GM12865 (cell line): Measurements from ENCODE around the gene TSPYL2.
A peak's percentile ranks its signal among the peaks of the same experiment; 100 is the strongest.

ENCODE experiments used
- DNase-seq: peaks from one replicate; pipeline ENCODE4 v3.0.0; 2010; ENCODE audit warnings: low read depth
- H3K4me3 ChIP-seq: 2 replicates; pipeline ENCODE4 v1.5.1; 2011; ENCODE audit warnings: mild to moderate bottlenecking, low read depth, low read length, control low read depth
- CTCF ChIP-seq: IDR thresholded peaks from 2 replicates; pipeline ENCODE4 v1.5.1; 2011; ENCODE audit warnings: low read length, control low read depth, low read depth, inconsistent platforms; ENCODE audit not compliant: insufficient read depth; ENCODE audit errors: missing control alignments

Gene TSPYL2

DNA sequence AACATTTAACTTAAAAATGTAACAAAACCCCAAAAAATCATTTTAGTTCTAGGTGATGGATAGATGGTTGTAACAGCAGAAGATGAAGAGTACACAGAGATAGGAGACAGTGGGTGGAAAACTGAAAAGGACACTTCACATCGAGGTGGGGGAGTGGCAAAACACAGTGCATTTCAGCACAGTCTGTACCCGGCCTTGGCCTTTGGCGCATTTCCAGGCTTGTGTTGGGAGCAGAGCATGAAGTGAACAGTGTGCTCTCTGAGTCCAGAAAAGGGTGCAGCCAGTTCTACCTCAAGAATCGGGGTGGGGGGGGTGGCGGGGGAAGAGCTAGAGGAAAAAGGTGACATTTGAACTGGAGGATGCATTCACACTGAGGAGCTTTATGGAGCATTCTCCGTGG is 4.3 kb downstream of the TSPYL2 start:
- H3K4me3 ChIP-seq, result no peak overlapping the region
- no peak for DNase-seq
- TF ChIP-seq CTCF, result no peak

DNA sequence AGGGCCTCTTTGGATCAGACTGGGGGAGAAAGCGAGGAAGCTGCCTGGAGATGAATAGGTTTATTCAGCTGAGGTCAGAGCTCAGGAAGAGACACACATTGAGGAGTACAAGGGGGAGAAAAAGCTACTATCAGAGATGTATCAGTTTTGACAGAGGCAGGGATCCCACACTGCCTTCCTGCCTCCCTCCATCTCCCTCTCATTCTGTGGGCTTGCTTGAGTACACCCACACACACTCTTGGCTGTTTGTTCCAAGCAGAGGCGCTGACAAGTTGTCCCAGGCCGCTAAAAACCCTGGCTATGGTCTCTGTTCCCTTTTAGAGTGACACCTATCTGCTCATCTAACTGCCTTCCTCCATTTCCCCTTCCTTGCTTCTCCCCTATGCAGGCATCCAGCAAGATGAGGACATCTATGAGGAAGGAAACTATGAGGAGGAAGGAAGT is 5.2 kb downstream of the TSPYL2 start:
- DNase-seq, result no peak
- TF ChIP-seq CTCF, result no peak
- no peak overlapping the region for H3K4me3 ChIP-seq

DNA sequence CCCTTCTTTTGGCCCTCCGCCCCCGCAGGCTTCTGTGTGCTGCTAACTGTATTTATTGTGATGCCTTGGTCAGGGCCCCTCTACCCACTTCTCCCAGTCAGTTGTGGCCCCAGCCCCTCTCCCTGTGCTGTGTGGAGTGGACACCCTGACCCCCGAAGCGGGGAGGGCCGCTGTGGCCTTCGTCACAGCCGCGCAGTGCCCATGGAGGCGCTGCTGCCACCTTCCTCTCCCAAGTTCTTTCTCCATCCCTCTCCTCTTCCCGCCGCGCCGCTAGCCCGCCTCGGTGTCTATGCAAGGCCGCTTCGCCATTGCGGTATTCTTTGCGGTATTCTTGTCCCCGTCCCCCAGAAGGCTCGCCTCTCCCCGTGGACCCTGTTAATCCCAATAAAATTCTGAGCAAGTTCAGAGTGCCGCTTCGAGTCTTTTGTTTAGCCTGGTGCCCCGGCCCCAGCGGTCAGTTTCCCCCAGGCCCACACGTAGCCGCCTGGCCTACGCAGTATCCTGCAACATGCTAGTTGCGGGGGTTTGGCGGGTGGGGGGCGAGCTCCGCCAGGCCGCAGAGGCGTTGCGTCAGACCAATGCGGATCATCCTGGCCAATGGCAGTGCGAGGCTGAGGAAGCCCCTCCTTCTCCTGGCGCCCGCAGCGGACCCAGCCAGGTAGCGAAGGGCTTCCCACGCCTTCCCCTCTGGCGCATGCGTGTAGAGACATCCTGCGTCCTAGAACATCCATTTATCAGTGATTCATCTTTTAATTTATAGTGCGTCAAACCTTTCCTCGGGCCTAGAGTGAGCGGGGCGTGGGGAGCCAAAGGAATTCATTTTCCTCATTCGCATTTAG is 6.2 kb downstream of the TSPYL2 start:
- no peak for DNase-seq
- TF ChIP-seq CTCF, result no peak
- no peak overlapping the region for H3K4me3 ChIP-seq

DNA sequence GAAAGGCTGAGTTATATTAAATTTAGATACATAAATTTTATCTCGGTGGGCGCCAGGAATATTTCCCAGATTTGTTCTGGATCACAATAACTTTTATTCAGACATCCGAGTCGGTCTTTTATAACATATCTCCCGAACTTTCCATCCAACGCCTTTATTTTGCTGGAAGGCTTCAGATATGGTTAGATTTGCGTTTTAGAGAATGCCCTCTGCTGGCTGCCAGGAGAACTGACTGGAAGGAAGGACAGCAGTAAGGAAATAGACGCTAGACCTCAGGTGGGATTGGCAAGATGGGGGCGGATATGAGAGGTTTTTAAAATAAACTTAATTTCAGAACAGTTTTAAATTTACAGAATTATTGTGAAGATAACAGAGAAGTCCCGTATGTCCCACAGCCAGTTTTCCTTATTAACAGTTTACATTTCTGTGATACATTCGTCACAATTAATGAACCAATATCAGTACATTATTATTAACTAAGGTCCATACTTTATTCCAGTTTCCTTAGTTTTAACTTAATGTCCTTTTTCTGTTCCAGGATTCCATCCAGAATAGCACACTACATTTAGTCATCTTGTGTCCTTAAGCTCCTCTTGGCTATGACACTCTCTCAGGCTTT is 7.2 kb downstream of the TSPYL2 start:
- DNase-seq, result peak; percentile 55
- no peak overlapping the region for H3K4me3 ChIP-seq
- TF ChIP-seq CTCF, result peak; percentile 62

GRCh38 chrX:53089925-53090324 is 7.8 kb downstream of the TSPYL2 start:
- no peak overlapping the region for H3K4me3 ChIP-seq
- no peak for DNase-seq
- TF ChIP-seq CTCF, result no peak

DNA sequence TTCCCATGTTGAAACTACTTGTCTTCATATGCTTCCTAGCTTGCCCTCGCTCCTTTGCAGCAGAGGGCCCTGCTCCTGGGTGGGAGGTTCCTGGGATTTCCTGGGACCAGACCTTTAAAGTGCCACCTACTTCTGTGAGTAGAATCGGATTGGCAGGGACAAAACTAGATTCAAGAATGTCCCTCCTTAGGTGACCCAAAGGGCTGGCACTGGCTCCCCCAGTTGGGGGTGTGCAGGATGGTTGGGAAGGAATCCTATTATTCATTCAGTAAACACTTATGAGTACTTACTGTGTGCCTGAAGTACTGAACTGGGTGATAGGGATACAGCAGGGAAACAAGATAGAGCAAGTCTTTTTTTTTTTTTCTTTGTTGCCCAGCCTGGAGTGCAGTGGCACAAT is 9.2 kb downstream of the TSPYL2 start:
- no peak for DNase-seq
- TF ChIP-seq CTCF, result no peak
- no peak overlapping the region for H3K4me3 ChIP-seq
